Measurements from ENCODE around the gene HDAC8. TPM values are rescaled to one million over a fixed set of nuclear protein-coding genes. Genes with fewer than 3 reads are reported as not detected.

HDAC8 gene
- total RNA-seq, 1 experiment from 2014 or later: 21.4 TPM

DNA sequence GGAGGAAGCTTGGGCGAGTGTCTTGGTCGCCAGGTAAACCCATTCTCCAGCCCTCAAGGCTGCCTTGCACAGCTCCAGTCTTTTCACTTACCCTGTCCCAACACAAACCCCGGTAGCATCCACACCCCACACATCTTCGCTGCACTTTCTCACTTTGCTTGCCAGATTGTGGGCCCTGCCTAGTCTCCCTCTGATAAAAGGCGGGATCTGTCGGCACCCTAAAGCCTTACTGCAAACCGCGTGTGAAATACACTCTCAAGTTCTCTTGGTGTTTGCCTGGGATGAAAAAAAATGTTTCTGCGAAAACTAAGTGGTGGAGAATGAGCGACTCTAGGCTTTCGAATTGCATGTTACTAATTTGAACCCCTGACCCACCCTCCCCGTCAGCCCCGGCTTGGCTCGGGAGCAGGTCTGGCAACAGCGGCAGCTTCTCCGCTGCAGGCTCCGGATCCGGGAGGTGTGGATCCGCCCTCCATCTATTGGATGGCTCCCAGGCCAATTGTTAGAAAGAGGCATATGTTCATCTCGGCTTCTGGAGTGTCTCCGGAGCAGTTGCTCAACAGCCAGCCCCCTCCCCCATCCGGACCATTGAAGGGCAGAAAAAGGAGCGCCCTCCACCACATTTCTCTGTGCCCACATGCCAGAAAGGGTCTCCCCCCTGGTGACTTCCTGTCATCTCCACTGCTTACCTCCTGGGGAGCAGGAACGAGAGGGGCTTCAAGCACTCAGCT is 263.9 kb downstream of the HDAC8 start:
- peaks cover 27% of the 10 kb centered on the region for H3K23me2 ChIP-seq (ENCODE audit: insufficient read length, low read depth, low read length, poor library complexity, severe bottlenecking)
- no peak overlapping the region for H3K4ac ChIP-seq (ENCODE audit: low read depth, low read length)
- no peak overlapping the region for H4K8ac ChIP-seq (replicated peaks; ENCODE audit: insufficient read length, low read depth, low read length)
- H3K27me3 ChIP-seq (ENCODE audit: insufficient read depth, low read length): peaks cover 44% of the 10 kb centered on the region
- H4K91ac ChIP-seq (ENCODE audit: insufficient read length, low read depth, low read length): no peak overlapping the region
- peak overlapping the region; percentile 43 to 74 for H3K4me3 Mint-ChIP-seq
- no peak overlapping the region for H2BK20ac ChIP-seq (ENCODE audit: low read depth, low read length, poor library complexity, severe bottlenecking)
- no peak overlapping the region for H3K18ac ChIP-seq (ENCODE audit: insufficient read length, low read depth, low read length)
- no peak overlapping the region for H2AFZ ChIP-seq (ENCODE audit: low read length)
- no peak overlapping the region for H3K27ac ChIP-seq (ENCODE audit: insufficient read length, low read depth, low read length)
- H2BK15ac ChIP-seq (ENCODE audit: low read depth, low read length): no peak overlapping the region
- peaks cover 0 to 3% (median 3%) of the 10 kb centered on the region in 3 experiments; a peak in 3 of 7 replicates for H3K36me3 Mint-ChIP-seq (ENCODE audit: insufficient read depth in 1 of 3, low read depth in 3 of 3)
- H3K9ac ChIP-seq (ENCODE audit: extremely low read depth, insufficient read length, low read length): no peak overlapping the region
- no CpG with 5 or more reads among the region's 24 CpGs for WGBS (ENCODE audit: extremely low coverage, insufficient read length, low lambda C conversion rate)
- H3K27me3 Mint-ChIP-seq (ENCODE audit: low read depth): peaks cover 73% of the 10 kb centered on the region
- peak; percentile 82 for DNase-seq
- H3K4me2 ChIP-seq (ENCODE audit: insufficient read depth, insufficient read length, low read length): peak overlapping the region; percentile 71
- peaks cover 5% of the 10 kb centered on the region for H3K9me3 ChIP-seq (ENCODE audit: control insufficient read depth, low read depth, low read length)
- H3T11ph ChIP-seq (ENCODE audit: low read length): no peak overlapping the region
- peaks cover 14 to 31% of the 10 kb centered on the region in 2 experiments for H3K4me1 Mint-ChIP-seq
- H2BK5ac ChIP-seq (ENCODE audit: insufficient read length, low read length): no peak overlapping the region
- no peak overlapping the region for H3K14ac ChIP-seq (ENCODE audit: insufficient read depth, low read length)
- H3K56ac ChIP-seq (ENCODE audit: insufficient read length, low read depth, low read length): no peak overlapping the region
- no peaks in the 10 kb centered on the region for H4K20me1 ChIP-seq (ENCODE audit: control insufficient read depth, insufficient read depth, insufficient read length)
- H3K23ac ChIP-seq (ENCODE audit: insufficient read length, low read depth, low read length): no peak overlapping the region
- no peak overlapping the region for H2BK12ac ChIP-seq (ENCODE audit: insufficient read length, low read depth, low read length)
- no peaks in the 10 kb centered on the region; the same call in 1 of the 2 replicates for H3K4me1 ChIP-seq (ENCODE audit: insufficient read depth, low read length)
- no peaks in the 10 kb centered on the region for H3K79me1 ChIP-seq (ENCODE audit: insufficient read depth, low read depth, low read length, poor library complexity, severe bottlenecking)
- no peak overlapping the region for H4K5ac ChIP-seq (ENCODE audit: insufficient read length, low read depth, low read length)
- no peak for TF ChIP-seq CTCF (conservative IDR thresholded peaks at IDR 0.05)
- H2AK5ac ChIP-seq (ENCODE audit: insufficient read length, low read length): no peak overlapping the region
- H3K27ac Mint-ChIP-seq: no peak overlapping the region
- H3K9me3 Mint-ChIP-seq: peaks cover 52 to 67% of the 10 kb centered on the region in 2 experiments
- H2BK120ac ChIP-seq (ENCODE audit: low read depth, low read length, poor library complexity, severe bottlenecking): no peak overlapping the region
- H3K79me2 ChIP-seq (ENCODE audit: insufficient read depth, low read length): no peaks in the 10 kb centered on the region
